Measurements from ENCODE around the gene EIPR1.

- TF ChIP-seq EP300 (IDR thresholded peaks at IDR 0.05) (no peak), CTCF (IDR thresholded peaks at IDR 0.05) (no peak), POLR2A (IDR thresholded peaks at IDR 0.05) (no peak)
Measured at GRCh38 chr2:3174626-3175567, 202.7 kb downstream of the EIPR1 start.
